ENCODE measurements around the gene CHAT.

The CHAT gene

DNA sequence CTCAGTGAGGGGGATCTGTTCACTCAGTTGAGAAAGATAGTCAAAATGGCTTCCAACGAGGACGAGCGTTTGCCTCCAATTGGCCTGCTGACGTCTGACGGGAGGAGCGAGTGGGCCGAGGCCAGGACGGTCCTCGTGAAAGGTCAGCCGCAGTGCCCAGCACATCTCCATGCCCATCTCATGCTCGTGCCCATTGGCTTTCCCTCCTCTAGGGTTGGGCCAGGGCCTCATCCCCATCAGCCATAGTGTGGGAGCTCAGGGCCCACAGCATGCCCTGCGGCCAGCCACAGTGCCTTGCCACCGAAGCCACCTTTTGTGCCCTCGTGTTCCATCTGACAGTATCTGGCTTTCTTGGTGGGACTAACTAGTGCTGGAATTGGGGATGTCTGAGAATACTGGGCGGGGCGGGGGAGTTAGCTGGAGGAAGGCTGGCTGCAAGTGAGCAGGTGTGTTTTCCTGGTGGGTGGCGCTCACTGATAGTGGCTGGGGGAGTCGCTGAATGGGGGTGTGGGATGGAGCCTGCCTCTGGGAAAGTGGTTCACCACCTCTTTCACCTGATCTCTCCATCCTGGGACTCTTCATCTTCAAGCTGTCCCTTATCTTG, 13.9 kb downstream of the CHAT start:
- FAIRE-seq (no peak), DNase-seq (ENCODE audit: insufficient read length, low spot score) (no peak)
- TF ChIP-seq, protein P1, sequence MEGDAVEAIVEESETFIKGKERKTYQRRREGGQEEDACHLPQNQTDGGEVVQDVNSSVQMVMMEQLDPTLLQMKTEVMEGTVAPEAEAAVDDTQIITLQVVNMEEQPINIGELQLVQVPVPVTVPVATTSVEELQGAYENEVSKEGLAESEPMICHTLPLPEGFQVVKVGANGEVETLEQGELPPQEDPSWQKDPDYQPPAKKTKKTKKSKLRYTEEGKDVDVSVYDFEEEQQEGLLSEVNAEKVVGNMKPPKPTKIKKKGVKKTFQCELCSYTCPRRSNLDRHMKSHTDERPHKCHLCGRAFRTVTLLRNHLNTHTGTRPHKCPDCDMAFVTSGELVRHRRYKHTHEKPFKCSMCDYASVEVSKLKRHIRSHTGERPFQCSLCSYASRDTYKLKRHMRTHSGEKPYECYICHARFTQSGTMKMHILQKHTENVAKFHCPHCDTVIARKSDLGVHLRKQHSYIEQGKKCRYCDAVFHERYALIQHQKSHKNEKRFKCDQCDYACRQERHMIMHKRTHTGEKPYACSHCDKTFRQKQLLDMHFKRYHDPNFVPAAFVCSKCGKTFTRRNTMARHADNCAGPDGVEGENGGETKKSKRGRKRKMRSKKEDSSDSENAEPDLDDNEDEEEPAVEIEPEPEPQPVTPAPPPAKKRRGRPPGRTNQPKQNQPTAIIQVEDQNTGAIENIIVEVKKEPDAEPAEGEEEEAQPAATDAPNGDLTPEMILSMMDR (IDR thresholded peaks at IDR 0.05; ENCODE audit: insufficient read depth, missing control alignments), result no peak

DNA sequence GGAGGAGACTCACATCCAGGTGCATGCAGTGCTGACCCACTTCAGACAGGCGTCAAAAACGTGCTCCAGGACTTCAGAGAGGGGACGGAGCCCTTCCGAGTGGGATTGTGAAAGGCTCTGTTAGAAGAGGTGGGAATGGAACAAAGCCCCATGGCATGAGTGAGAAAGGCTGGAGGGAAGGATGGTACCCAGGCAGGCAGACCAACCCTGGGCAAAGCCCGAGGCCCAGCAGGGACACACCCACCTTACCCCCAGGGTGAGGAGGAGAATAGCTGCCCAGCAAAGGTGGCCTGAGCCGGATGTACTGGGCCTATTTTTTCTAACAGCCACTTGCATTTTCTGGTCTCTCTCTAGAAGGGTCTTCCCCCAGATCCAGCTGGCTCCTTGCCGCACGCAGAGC, 14.8 kb downstream of the CHAT start:
- FAIRE-seq (no peak), DNase-seq (ENCODE audit: insufficient read length, low spot score) (no peak)
- TF ChIP-seq, protein P1 (IDR thresholded peaks at IDR 0.05; ENCODE audit: insufficient read depth, missing control alignments), result no peak

DNA sequence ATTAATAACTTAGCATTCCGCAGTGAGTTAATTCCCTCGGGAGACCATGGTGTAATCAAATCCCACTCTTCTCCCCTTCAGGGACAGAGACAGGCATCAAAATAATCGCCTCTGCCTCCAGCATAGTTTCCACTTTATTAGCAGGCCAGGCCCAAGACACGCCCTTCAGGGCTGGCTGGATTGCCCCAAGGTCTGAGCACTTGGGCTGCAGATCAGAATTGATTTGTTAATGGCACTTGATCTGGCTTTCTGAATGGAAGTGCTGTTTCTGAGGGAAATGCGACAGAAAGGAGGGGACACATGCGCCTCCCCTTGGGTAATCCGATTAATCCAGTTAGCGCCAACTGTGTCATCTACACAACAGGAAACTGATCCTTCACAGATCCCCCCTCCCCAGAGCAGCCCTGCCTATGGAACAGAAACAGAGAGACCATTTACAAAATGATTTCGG, 15.6 kb downstream of the CHAT start:
- peak; percentile 96 for FAIRE-seq
- peak; percentile 90 for DNase-seq (ENCODE audit: insufficient read length, low spot score)
- TF ChIP-seq, protein P1 (IDR thresholded peaks at IDR 0.05; ENCODE audit: insufficient read depth, missing control alignments), result no peak

DNA sequence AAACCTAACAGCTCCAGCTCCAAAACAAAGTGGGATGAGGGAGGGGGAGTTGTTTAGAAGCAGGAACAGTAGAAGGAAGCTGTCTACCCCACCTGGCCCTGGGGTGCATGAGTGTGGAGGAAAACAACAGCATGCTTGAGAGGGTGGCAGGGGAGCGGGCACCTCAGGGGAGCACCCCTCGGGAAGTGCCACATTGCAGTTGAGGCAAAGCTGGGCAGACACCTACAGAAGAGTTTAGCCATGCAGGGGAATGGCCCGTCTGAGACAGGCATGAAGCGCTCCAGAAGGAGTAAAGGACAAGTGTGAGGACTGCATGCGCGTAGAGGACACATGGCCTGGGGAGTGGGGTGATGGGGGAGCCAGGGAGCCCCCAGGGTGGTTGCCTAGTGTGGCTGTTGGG, 18.1 kb downstream of the CHAT start:
- TF ChIP-seq, protein P1 (IDR thresholded peaks at IDR 0.05; ENCODE audit: insufficient read depth, missing control alignments), result no peak
- FAIRE-seq (no peak), DNase-seq (ENCODE audit: insufficient read length, low spot score) (no peak)

DNA sequence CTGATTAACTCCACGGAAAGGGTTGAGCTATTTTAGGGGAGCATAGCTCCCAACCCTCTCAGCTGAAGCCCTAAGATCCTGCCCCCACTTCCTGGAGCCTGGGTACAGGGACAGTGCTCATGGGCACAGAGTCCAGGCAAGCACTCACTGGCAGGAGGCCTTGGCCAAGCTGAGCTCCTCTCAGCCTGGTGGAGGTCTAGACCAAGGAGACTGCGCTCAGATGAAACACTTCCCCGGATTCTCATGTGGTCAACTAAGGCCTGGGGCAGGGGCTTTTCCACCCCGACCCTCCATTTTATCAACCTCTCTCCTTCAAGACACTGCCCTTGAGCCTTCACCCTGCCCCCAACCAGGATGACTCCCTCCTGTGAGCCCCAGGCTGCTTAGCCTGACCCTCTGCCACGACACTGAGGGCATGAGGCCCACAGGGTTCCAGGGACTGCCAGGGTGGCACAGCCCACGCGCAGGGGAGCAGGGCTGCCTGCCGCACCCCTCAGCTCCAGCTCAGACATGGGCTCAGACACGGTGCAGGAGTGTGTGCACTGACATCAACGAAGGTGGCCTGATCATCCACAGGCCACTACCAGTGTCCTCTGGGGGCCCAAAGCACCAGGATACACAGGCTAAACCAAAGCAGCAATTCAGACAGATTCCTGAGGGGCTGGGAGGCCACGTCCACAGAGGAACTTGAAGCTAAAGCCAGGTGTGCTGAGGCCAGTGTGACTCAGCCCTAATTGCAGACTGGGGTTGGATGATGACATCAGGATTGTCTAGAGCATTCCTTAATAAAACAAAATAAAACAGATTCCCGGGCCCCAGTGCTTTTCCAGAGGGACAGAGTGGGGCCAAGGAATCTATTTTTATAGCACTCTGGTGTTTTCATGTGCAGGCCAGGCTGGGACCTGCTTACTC, 18.8 kb downstream of the CHAT start:
- TF ChIP-seq, protein P1 (IDR thresholded peaks at IDR 0.05; ENCODE audit: insufficient read depth, missing control alignments), result no peak
- DNase-seq (ENCODE audit: insufficient read length, low spot score) (no peak), FAIRE-seq (no peak)

DNA sequence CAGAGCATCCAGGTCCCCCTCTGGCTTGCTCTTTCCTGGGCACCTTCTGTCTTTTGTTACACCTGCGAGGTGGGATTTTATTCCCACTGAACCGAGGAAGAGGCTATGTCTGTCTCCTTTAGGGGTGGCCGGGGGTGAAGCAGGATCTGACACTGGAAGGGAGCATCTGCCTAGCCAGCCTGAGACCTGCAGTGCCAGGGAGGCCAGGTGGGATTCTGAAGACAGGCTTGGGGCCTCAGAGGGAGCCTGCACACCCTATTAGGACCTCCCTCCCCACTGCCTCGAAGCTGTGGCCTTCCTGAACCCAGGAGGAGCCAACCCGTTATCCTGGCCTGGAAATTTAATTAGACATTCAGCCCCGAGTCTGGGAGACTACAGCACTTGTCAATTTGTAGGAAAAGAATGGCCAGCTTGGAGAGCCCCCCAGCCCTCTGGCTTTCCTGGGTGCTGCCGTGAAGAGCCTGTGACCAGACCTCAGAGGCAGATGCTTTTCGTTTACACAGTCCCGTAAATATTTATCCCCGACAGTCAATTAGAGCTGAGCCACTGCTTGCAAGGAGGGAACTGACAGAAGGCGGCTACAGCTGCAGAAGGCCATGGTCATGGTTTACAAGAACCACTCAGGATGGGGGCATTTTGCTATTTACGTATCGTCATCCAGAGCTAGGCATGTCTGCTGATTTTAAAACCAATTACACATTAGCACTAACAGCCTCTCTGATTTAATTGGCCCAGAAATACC, 19.7 kb downstream of the CHAT start:
- TF ChIP-seq, protein P1 (IDR thresholded peaks at IDR 0.05; ENCODE audit: insufficient read depth, missing control alignments), result no peak
- peak; percentile 44 for FAIRE-seq
- no peak for DNase-seq (ENCODE audit: insufficient read length, low spot score)

All from D721Med (cell line).